GM23248 (cell line): ENCODE results near the gene ACVR1. TPM values are rescaled to one million over a fixed set of nuclear protein-coding genes. Genes with fewer than 3 reads are reported as not detected.

Experiments
- DNase-seq: peaks from one replicate; pipeline ENCODE4 v3.0.0-alpha.2; 2015
- H2AFZ ChIP-seq: fragments of 200-600 bp; sonication (generic); 2 replicates; pipeline ENCODE4 v1.6.1; 2016; ENCODE audit warnings: antibody characterized with exemption
- H3F3A ChIP-seq: fragments of 200-600 bp; sonication (generic); 2 replicates; pipeline ENCODE4 v1.6.1; 2016; ENCODE audit warnings: mild to moderate bottlenecking, antibody characterized with exemption, mixed run types; ENCODE audit not compliant: insufficient read depth
- H3K27ac ChIP-seq: fragments of 200-600 bp; sonication (generic); 2 replicates; pipeline ENCODE4 v1.5.1; 2016; ENCODE audit warnings: mild to moderate bottlenecking
- H3K27me3 ChIP-seq: fragments of 200-600 bp; sonication (generic); replicated peaks from 2 replicates; pipeline ENCODE4 v1.6.1; 2016; ENCODE audit warnings: mild to moderate bottlenecking; ENCODE audit not compliant: insufficient read depth
- H3K36me3 ChIP-seq: fragments of 200-600 bp; sonication (generic); 2 replicates; pipeline ENCODE4 v1.6.1; 2016; ENCODE audit warnings: low read depth, mild to moderate bottlenecking
- H3K4me1 ChIP-seq: fragments of 200-600 bp; sonication (generic); 2 replicates; pipeline ENCODE4 v1.6.1; 2016; ENCODE audit warnings: mild to moderate bottlenecking; ENCODE audit not compliant: insufficient read depth
- H3K4me2 ChIP-seq: fragments of 200-600 bp; sonication (generic); one replicate; pipeline ENCODE4 v1.6.1; 2016; ENCODE audit warnings: mild to moderate bottlenecking; ENCODE audit not compliant: unreplicated experiment
- H3K4me3 ChIP-seq: fragments of 200-600 bp; sonication (generic); 2 replicates; pipeline ENCODE4 v1.5.1; 2016; ENCODE audit warnings: mild to moderate bottlenecking
- H3K79me2 ChIP-seq: fragments of 200-600 bp; sonication (generic); 2 replicates; pipeline ENCODE4 v1.6.1; 2016; ENCODE audit warnings: mild to moderate bottlenecking; ENCODE audit not compliant: insufficient read depth
- H3K9ac ChIP-seq: fragments of 200-600 bp; sonication (generic); 2 replicates; pipeline ENCODE4 v1.6.1; 2016; ENCODE audit warnings: mild to moderate bottlenecking
- H3K9me2 ChIP-seq: fragments of 200-600 bp; sonication (generic); 2 replicates; pipeline ENCODE4 v1.6.1; 2016; ENCODE audit warnings: mixed run types, mild to moderate bottlenecking, moderate library complexity; ENCODE audit not compliant: insufficient read depth
- H3K9me3 ChIP-seq: fragments of 200-600 bp; sonication (generic); one replicate; pipeline ENCODE4 v1.6.1; 2017; ENCODE audit warnings: low read depth
- H4K20me1 ChIP-seq: fragments of 200-600 bp; sonication (generic); 2 replicates; pipeline ENCODE4 v1.6.0; 2016; ENCODE audit not compliant: insufficient read depth
- EZH2 ChIP-seq: fragments of 200-600 bp; sonication (generic); IDR thresholded peaks from 2 replicates; pipeline ENCODE4 v1.6.1; 2018; ENCODE audit warnings: antibody characterized with exemption, mild to moderate bottlenecking; ENCODE audit not compliant: insufficient read depth, poor library complexity, severe bottlenecking
- EZH2phosphoT487 ChIP-seq: fragments of 200-600 bp; sonication (generic); IDR thresholded peaks from 2 replicates; pipeline ENCODE4 v1.6.1; 2018; ENCODE audit warnings: antibody characterized with exemption, moderate library complexity, mild to moderate bottlenecking, low read depth; ENCODE audit not compliant: insufficient read depth
- WGBS, 2 experiments: methylation state at CpG; one replicate each; pipeline ENCODE4 v1.1.6; 2015 to 2017; ENCODE audit warnings: low lambda C conversion rate in 2 of 2, low coverage in 1 of 2; ENCODE audit errors: missing lambda C conversion rate in 2 of 2; 5-methylcytosine and 5-hydroxymethylcytosine counted together
- in situ Hi-C: fragments of 300-500 bp; cut with MboI; formaldehyde crosslinking; loops from 2 replicates; pipeline ENCODE4 v1.15.0; 2020
- polyA plus RNA-seq: library from polyadenylated mRNA; unstranded; fragments of >200 nt; fragmentation: Nextera tagmentation; extraction: Ambion mirVana; gene quantifications from 2 replicates; pipeline ENCODE4 v1.2.1, GENCODE V29; 2016
- total RNA-seq: library from RNA; depleted of rRNA; stranded (reverse); fragments of >200 nt; shearing (Covaris generic); gene quantifications from 2 replicates; pipeline ENCODE4 v1.2.3, GENCODE V29; 2014; rRNA removed

Gene ACVR1
- total RNA-seq (21.2 and 31.3 TPM in 2 replicates), polyA plus RNA-seq (16.2 and 17.1 TPM in 2 replicates)

- TF ChIP-seq EZH2phosphoT487 (no peak), EZH2 (no peak)
- Histone ChIP-seq H3K27ac (peak within 1 kb of the TSS; percentile 87), H3K36me3 (no peaks in the 10 kb centered on the region), H2AFZ (peak within 1 kb of the TSS; percentile 87), H3K9ac (peak within 1 kb of the TSS; percentile 87), H3K4me1 (peaks cover 21% of the 10 kb centered on the region), H3K4me2 (peak within 1 kb of the TSS; percentile 97), H3K79me2 (peaks cover 35% of the 10 kb centered on the region), H3F3A (peaks cover 19% of the 10 kb centered on the region), H3K9me2 (no peaks in the 10 kb centered on the region), H4K20me1 (0 out of 2 replicates have a peak, but pooled peaks cover 6% of the 10 kb centered on the region), H3K27me3 (no peaks in the 10 kb centered on the region), H3K9me3 (no peaks in the 10 kb centered on the region), H3K4me3 (peak within 1 kb of the TSS; percentile 91)
- WGBS, 2 experiments, result 1% methylated on average over 24 to 74 of the region's 85 CpGs
- peak; percentile 99 for DNase-seq
- in situ Hi-C loops, result no loop called here
Observed at GRCh38 chr2:157876066-157876785, at the start of gene ACVR1. ACVR1 (minus strand) TSS chr2:157876330; CDS start chr2:157799493, 76,837 bp downstream.

- Histone ChIP-seq H4K20me1 (no peaks in the 10 kb centered on the region), H3K9me3 (no peaks in the 10 kb centered on the region), H3K4me1 (no peaks in the 10 kb centered on the region), H3F3A (no peaks in the 10 kb centered on the region), H3K36me3 (no peaks in the 10 kb centered on the region), H3K27ac (no peak overlapping the region), H3K9me2 (no peaks in the 10 kb centered on the region), H3K4me2 (no peak overlapping the region), H3K79me2 (no peaks in the 10 kb centered on the region), H3K27me3 (no peaks in the 10 kb centered on the region), H3K9ac (no peak overlapping the region), H2AFZ (no peak overlapping the region), H3K4me3 (no peak overlapping the region)
- WGBS, 2 experiments, result 60% methylated on average over 3 of the region's 3 CpGs
- DNase-seq, result no peak
- in situ Hi-C loops, result no loop called here
- TF ChIP-seq EZH2 (no peak), EZH2phosphoT487 (no peak)
Observed at GRCh38 chr2:157925071-157925470, 48.9 kb upstream of the ACVR1 start.

GRCh38 chr2:157923598-157924217 is 47.6 kb upstream of the ACVR1 start:
- no peaks in the 10 kb centered on the region for H3K9me2 ChIP-seq
- no peak for DNase-seq

GRCh38 chr2:157922815-157923214 is 46.7 kb upstream of the ACVR1 start:
- H3K27ac ChIP-seq, result no peak overlapping the region
- TF ChIP-seq EZH2phosphoT487 (no peak), EZH2 (no peak)
- in situ Hi-C loops, result no loop called here
- peak; percentile 13 for DNase-seq
- H3K9me2 ChIP-seq, result no peaks in the 10 kb centered on the region
- H3K27me3 ChIP-seq, result no peaks in the 10 kb centered on the region
- H3K4me3 ChIP-seq, result no peak overlapping the region
- H3K4me1 ChIP-seq, result no peaks in the 10 kb centered on the region
- H3K79me2 ChIP-seq, result no peaks in the 10 kb centered on the region
- no peaks in the 10 kb centered on the region for H3K9me3 ChIP-seq
- no peaks in the 10 kb centered on the region for H3F3A ChIP-seq
- H3K9ac ChIP-seq, result no peak overlapping the region
- WGBS, 2 experiments, result 7 to 19% methylated on average over 1 of the region's 1 CpG
- H3K36me3 ChIP-seq, result no peaks in the 10 kb centered on the region
- no peak overlapping the region for H3K4me2 ChIP-seq
- no peaks in the 10 kb centered on the region for H4K20me1 ChIP-seq
- no peak overlapping the region for H2AFZ ChIP-seq

More at GRCh38 chr2:157923598-157924217, 47.6 kb upstream of the ACVR1 start:
- Histone ChIP-seq H2AFZ (no peak overlapping the region), H3K9ac (no peak overlapping the region), H3K9me3 (no peaks in the 10 kb centered on the region), H3K4me2 (no peak overlapping the region), H3F3A (no peaks in the 10 kb centered on the region), H4K20me1 (no peaks in the 10 kb centered on the region), H3K36me3 (no peaks in the 10 kb centered on the region), H3K4me3 (no peak overlapping the region), H3K27ac (no peak overlapping the region), H3K4me1 (no peaks in the 10 kb centered on the region), H3K27me3 (no peaks in the 10 kb centered on the region), H3K79me2 (no peaks in the 10 kb centered on the region)
- TF ChIP-seq EZH2phosphoT487 (no peak), EZH2 (no peak)
- in situ Hi-C loops, result no loop called here
- 58 to 62% methylated on average over 5 of the region's 5 CpGs for WGBS, 2 experiments
